NCI-H2196 (cell line): ENCODE data around the gene LEF1.
A peak's percentile ranks its signal among the peaks of the same experiment; 100 is the strongest.

Experiments
- DNase-seq: peaks from one replicate; lab custom pipeline; 2025; ENCODE audit not compliant: unreplicated experiment; lab: John Stamatoyannopoulos, UW

The LEF1 gene

DNA sequence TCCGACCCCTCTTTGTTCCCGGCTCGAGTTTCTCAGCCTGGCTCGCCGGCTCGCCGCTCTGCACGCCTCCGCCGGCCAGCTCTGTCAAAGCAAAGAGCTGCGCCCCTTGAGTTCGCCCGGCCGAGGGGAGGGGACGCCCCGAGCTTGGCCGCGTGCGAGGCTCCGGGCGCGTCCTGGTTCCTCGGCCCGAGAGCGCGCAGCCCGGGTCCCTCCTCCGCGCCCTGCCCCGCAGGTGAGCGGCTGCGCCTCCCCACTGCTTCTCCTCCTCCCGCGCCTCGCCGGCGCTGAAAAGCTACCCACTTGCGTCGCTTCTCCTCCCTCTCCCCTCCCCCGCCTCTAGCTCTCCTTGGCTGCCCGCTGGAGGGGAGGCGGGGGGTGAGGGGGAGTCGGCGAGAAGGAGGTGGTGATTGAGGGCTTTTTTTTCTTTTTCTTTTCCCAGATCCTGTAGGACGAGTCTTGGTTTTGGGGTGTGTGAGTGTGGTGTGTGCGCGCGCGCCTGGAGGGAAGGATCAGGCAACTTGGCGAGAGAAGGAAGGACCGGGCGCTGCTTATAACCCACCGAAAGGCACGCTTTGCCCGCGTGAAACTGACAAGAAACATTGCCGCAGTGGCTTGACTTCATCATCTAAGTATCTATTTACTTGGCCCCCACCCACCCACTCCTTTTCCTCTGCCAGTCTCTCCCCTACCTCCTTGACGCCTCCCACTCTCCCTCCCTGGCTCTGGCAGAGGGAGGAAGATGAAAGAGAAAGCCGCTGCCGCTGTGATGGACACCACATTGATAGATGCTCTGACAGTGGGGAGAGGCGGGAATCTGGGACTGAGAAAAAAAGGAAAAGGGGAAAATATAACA, at the start of gene LEF1:
LEF1 (minus strand) TSS at position 262 of the 853 bp plus-strand sequence. CDS start 1,165 bp downstream, outside the sequence.
- DNase-seq = peak; percentile 58

GRCh38 chr4:108216510-108216909, 47.8 kb upstream of the LEF1 start:
- DNase-seq = no peak

DNA sequence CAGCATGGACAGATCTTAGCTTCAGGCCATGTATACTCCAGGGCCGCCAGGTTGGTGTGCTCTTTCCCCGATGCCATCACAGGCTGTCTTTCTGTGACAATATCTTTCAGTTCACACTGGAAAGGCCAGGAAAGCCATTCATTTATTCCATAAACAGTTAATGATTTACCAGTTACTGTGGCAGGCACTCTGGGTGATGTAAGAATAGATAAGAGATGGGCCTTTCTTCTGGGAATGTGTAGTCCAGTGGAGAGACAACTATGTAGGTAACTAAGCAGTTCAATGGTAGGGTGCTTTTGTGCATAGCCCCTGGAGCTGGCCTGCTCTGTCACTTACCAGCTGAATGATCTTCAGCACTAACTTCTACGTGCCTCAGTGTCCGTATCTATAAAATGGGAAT, 46.3 kb upstream of the LEF1 start:
- no peak for DNase-seq

GRCh38 chr4:108213723-108214122, 45.0 kb upstream of the LEF1 start:
- no peak for DNase-seq

- DNase-seq = no peak
These were observed 44.6 kb upstream of the LEF1 start for GRCh38 chr4:108213308-108213707.

DNA sequence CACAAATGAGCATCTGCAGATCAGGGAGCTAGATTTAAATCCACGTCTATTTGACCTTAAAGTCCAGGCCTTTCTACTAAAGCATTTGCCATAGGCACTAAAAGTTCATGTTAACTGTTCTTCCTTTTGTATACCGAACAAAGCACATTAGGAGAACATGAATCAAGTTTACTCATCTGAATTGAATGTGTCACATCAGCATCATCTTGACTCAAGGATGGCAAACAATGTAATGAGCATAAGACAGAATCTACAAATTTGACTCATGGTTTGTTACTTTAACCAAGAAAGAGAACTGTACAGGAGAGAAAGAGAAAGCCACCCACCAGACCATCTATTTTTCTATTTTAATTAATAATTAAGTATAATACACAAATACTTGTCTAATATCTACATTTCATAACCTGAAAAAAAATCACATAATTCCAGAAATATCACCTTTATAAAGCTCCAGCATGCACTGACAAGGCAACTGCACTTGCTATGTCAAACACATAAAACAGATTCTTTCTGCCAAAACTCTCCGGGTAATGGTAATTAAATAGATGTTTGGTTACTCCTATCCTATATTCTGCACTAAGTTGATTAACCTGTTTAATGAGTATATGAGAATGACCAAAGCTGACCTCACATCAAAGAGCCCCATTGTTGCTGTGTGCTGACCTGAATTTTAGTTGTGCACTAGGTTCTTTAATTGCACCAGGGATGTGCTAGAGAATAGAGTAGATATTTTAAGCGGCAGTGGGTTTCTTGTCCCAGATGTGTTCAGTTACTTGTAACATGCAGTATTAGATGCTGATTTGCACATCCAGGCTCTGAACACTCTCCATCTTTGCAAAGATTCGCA, 42.5 kb upstream of the LEF1 start:
- DNase-seq = no peak

DNA sequence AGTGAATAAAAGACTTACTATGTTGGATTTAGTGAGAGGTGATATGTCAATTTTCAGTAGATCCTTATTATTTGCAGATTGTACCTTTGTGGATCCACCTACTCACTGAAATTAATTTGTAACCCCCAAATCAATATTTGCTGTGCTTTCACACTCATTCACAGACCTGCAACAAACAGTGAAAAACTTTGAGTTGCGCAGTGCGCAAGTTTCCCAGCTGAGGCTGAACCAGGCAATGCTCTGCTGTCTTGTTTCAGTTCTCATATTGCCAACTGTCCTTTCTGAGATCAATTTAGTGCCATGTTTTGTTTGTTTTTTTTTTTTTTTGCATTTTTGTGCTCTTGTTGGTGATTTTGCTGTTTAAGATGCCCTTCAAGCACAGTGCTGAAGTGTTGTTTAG, 40.8 kb upstream of the LEF1 start:
- DNase-seq = no peak

DNA sequence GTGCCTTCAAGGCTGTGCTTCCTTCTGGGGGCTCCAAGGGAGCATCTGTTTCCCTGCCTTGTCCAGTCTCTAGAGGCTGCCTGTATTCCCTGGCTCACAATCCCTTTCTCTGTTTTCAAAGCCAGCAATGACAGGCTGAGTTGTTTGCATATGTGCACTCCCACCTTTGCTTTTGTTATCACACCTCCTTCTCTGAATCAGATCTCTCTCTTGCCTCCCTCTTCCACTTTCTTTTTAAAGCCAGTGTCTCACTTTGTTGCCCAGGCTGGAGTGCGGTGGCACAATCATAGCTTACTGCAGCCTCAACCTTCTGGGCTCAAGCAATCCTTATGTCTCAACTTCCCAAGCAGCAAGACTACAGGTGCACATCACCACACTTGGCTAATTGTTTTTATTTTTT, 37.1 kb upstream of the LEF1 start:
- no peak for DNase-seq

DNA sequence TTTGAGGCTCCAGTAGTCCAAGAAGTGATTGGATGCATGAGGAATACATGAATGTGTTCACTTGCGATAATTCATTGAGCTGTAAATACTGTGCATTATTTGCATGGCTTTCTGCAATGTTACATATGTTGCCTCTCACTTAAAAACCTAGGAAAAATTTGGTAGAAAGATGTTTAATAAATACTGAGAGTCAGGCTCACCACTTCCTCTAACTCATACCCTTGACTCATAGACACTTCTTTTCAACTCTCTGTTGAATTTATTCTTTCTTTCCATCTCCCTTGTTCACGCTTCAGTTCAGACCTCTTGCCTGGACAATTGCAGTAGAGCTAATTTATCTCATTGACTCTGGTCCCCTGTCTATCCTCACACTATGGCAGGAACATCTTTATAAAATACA, 35.8 kb upstream of the LEF1 start:
- DNase-seq = no peak

DNA sequence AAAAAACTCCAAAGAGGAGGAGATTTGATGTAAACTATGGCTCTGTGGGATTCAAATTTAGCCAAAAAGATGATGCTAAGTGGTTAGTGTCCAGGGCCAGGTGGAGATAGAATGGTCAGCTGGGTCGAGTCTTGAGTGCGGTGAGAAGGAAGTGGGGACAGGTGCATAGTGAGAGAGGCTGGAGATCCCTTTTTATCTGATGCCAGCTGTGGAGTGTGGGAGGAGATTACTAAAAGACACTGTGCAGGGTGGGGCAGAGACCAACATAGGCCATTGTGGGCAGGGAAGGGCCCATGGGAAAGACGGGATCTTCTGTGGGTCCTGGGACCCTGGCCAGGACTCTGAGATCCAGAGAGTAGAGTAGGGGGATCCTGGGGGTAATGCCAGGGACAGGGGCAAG, 34.6 kb upstream of the LEF1 start:
- DNase-seq = no peak

GRCh38 chr4:108201774-108202173, 33.0 kb upstream of the LEF1 start:
- DNase-seq = no peak

- no peak for DNase-seq
These were observed 31.1 kb upstream of the LEF1 start for GRCh38 chr4:108199881-108200280.

DNA sequence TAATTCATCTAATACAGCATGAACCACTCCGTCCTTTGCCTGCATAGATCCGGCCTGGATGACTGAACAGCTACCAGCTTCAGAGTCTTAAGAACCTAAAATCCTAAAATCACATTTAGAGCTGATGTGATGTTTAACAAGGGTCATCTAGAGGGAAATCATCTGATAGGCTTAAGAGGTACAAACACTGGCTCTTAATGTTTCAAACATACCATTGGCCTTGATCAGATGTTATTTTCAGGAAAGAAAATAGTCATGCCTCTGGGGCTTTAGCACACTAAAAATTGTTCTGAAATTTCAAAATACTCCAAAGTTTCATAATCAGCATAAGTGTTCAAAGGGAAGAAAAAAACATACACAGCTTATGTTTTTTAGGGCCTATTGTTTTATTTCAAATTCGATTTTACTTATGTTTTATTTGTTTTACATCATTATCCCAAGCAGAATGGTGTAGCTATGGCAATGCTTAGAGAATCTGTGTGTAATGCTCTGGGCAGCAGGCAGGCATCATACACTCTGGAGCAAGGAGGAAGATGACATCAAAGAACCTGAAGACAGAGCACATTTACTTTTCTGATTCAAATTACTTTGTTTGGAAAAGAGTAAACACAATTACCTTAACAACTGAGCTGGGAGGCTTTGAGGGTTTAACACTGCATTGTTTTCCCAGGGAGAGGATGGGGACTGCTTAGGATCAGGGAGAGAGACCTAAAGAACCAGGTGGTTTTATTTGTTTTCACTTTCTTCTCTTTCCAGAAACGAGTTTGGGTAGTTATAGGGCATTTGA, 25.3 kb upstream of the LEF1 start:
- peak; percentile 18 for DNase-seq

- no peak for DNase-seq
These were observed 24.2 kb upstream of the LEF1 start for GRCh38 chr4:108192935-108193334.

DNA sequence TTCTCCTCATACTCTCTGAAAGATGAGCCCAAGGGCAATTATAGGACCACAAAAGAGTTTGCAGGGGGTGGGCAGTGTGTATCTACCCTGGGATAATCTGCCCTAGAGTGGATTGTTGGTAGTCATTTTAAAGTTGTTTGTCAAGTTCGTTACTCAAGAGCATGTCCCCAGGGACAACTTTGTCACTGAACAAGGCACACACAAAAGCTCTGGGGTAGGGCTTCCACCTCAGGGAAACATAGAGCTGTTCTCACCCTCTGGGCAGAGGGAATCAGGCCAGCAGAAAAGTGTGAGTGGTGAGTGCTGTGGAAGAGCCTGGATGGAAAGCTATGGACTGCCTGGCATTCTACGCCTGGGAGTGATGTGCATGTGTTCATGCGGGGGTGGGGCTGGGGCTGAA, 23.3 kb upstream of the LEF1 start:
- no peak for DNase-seq

GRCh38 chr4:108191269-108191914, 22.7 kb upstream of the LEF1 start:
- no peak for DNase-seq

GRCh38 chr4:108188770-108189169, 20.0 kb upstream of the LEF1 start:
- no peak for DNase-seq

- no peak for DNase-seq
These were observed 16.5 kb upstream of the LEF1 start for GRCh38 chr4:108185252-108185651.

- no peak for DNase-seq
These were observed 15.8 kb upstream of the LEF1 start for GRCh38 chr4:108184453-108185049.

- DNase-seq = no peak
These were observed 13.0 kb upstream of the LEF1 start for GRCh38 chr4:108181704-108182103.
